ENCODE results near the gene HS3ST5. TPM values are rescaled to one million over a fixed set of nuclear protein-coding genes. Genes with fewer than 3 reads are reported as not detected.

HS3ST5 gene
- total RNA-seq, 1 donor from 2014 or later, result not detected

DNA sequence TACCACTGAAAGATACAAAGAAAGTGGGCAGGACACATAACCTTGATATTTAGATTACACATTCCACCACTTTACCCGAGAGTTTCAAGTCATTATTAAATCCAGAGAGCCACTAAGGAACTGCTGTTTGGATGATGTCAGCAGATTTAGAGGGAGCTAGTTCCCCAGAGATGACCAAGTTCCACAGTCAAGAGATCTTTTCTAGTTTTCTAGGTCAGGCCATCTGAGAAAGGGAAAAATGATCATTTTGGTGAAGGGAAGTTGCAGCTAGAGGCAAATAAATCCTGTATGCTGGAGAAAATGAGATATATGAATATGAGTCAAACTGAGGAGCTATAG, 147.8 kb downstream of the HS3ST5 start:
- DNase-seq (ENCODE audit: low read depth, low spot score), result no peak

DNA sequence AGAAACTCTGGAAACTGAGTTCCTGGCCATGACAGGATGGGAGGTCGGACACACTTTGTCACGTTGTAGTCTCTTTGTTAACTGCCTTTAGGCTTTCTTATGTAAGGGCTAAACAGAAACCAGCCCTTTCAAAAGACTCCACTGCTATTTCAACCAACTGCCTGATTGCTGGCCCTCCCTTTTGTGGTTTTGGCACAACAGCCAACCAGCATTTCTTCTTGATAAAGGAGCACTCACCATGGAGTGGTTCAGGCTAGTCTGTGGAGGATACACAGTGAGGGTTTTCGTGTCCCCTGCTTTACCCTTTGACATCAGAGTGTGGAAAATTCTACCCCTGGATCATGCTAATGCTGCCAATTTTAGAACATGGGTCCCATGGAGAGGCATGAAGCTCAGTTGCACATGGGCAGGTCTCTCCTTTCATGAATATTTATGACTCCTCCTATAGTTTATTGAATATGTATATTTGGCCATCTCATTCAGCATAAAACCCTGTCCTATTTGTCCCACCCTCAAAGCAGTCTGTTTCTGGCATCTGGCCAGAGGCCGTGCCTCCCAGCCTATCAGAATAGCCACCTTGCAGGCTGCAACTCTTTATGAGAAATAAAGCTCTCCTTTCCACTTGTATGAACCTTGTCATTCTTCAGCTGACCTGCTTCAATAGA, 148.3 kb downstream of the HS3ST5 start:
- no peak for DNase-seq (ENCODE audit: low read depth, low spot score)

DNA sequence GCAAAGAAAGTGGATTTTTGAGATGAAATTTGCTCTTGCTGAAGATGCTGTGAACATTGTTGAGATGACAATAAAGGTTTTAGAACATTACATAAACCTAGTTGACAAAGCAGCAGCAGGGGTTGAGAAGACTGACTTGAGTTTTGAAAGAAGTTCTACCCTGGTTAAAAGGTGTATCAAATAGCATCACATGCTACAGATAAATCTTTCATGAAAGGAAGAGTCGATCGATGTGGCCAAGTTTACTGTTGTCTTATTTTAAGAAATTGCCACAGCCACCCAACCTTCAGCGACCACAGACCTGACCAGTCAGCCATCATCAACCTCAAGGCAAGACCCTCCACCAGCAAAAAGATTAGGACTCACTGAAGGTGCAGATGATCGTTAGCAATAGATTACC, 155.3 kb downstream of the HS3ST5 start:
- DNase-seq (ENCODE audit: low read depth, low spot score), result no peak

DNA sequence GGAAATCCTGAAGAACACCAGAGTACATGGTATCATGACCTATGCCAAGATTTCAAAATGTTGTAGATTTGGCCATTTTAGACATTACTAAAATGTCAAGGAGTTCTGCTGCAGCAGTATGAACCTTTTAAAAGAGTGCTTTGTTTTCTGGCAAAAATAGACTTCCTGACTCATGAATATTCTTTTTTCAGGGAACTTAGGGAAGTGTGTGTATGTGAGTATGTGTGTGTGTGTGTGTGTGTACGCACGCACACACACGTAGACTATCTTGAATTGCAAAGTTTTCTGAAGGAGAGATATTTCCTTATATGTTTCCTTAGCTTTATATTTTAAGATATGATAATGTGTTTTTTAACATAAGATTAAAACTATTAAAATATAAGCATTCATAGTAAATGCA, 161.2 kb downstream of the HS3ST5 start:
- DNase-seq (ENCODE audit: low read depth, low spot score), result no peak

DNA sequence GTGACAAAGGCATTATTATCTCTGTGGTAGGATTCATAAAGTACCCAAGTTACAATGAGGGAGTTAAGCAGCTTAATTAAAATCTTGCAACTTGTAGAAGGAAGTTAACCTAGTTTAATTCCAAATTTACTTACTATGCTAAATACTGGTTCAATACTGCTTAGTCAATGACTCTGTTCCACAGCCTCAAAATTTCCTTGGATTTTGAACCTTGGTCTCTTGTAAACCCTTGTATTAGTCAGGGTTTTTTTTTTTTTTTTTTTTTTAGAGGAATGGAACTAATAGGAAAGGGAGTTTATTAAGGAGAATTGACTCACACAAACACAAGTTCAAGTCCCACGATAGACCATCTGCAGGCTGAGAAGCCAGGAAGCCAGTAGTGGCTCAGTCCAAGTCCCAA, 163.4 kb downstream of the HS3ST5 start:
- no peak for DNase-seq (ENCODE audit: low read depth, low spot score)

DNA sequence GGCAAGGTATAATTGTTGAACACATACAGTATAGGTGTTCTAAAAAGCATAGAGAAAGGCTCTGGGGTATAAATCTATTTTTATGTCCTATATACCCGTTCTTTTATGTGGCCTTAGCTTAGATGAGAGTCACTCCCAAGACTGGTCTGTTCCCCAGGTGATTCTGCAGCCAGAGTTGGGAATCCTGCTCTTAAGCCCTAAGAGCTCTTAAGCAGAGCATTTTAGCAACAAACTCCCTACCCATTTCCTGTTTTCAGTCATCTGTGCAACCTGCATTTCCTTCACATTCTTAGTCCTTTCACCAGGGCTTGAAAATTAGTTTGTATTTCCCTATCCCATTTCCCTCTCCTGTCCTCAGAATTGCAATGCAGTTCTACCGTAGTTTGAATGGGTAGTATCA, 166.1 kb downstream of the HS3ST5 start:
- DNase-seq (ENCODE audit: low read depth, low spot score), result no peak

DNA sequence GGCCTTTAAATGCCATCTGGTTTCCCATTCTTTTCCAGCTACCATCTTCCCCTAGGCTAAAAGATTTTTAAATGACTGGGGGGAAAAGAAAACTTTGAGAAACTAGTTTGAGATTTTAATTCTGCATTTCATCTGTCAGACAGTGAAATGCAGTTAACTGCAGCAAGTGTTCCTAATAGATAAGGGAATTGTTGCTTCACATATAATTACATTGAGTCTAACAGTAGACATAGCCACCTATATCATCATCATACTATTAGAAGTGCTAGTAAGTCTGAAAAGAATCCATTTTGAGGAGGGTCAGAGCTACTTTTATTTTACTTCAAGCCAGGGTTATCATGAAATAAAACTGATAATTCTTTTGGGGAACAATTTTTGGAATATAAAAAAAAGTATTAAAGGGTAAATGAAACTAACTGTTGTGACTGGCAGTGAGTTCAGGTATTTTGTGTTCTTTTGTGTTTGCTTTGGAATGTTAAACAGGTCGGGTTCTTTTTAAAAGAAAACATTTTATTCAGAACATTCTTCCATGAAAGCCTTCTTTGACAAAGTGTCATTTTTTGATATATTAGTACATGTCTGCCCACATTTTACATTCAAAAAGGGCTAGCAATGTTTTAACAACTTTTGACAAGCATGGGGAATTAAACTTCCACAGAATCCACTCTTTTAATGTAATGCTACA, 170.1 kb downstream of the HS3ST5 start:
- no peak for DNase-seq (ENCODE audit: low read depth, low spot score)

DNA sequence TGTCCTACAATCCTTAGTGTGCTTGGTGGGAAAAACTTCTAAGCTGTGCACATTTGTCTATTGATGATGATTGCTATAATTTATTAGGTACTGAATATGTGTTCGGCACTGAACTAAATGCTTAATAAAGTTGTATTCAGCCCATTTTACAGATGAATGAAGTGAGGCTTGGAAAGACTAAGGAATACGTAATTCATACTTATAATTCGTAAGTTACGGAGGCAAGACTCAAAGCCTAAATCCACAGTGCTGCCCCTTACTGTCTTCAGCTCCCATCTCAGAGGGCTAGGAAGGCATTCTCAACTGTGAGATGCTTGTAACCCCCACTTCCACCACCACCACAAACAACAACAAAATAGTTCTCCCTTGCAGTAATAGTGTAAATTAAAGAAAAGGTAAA, 171.3 kb downstream of the HS3ST5 start:
- no peak for DNase-seq (ENCODE audit: low read depth, low spot score)

DNA sequence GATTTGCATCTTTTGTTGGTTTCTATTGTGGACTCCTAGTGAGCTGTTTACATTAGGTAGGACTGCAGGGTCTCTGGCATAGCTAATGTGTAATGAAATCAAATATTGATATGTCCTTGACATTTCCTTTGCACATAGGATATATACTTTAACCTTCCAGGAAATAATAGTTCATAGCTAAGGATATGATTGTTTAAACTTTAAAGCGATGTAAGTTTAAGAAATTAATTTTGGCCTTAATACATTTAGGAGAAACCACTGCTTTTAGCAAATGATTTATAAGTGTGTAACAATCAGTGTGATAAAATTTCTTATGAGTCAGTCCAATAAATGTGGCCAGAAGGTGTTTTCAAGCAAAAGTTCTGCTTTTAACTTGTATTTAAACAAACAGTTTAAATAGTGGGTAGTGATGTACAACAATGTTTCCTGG, 171.8 kb downstream of the HS3ST5 start:
- DNase-seq (ENCODE audit: low read depth, low spot score), result no peak

DNA sequence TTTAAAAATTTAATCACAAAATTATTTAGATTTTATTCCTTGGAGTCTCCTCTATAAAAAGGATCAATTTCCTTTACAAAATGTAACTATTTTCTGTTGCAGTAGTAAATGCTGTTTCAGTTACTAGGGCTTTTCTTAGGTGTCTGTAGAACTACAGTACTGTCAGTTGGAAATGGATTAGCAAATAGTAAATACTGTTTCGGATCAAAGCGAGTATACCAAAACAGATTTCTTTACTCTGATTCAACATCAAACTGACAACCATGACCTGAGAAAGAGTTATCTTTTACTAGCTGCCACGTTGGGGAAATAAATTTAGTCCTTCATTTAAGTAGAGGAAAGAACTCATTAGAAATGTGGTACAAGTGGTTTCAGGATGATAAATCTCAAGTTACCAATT, 172.5 kb downstream of the HS3ST5 start:
- DNase-seq (ENCODE audit: low read depth, low spot score), result no peak

DNA sequence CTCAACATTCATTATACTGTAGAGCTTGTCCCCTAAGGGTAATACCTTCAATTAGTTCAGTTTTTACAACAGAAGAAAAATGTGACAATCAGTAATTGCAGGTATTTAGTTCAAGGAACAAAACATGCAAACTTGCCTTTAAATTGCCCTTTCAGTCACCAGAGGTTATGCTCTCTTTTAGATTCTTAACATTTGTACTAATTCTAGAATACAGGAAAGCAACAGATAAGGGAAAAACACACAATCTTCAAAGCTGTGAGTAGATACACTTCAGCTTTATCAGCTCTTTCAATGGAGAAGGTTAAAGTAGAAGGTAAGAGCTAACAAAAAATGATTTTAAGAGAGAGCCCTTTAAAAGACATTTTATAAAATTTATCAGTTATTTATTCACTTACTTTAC, 173.1 kb downstream of the HS3ST5 start:
- no peak for DNase-seq (ENCODE audit: low read depth, low spot score)

DNA sequence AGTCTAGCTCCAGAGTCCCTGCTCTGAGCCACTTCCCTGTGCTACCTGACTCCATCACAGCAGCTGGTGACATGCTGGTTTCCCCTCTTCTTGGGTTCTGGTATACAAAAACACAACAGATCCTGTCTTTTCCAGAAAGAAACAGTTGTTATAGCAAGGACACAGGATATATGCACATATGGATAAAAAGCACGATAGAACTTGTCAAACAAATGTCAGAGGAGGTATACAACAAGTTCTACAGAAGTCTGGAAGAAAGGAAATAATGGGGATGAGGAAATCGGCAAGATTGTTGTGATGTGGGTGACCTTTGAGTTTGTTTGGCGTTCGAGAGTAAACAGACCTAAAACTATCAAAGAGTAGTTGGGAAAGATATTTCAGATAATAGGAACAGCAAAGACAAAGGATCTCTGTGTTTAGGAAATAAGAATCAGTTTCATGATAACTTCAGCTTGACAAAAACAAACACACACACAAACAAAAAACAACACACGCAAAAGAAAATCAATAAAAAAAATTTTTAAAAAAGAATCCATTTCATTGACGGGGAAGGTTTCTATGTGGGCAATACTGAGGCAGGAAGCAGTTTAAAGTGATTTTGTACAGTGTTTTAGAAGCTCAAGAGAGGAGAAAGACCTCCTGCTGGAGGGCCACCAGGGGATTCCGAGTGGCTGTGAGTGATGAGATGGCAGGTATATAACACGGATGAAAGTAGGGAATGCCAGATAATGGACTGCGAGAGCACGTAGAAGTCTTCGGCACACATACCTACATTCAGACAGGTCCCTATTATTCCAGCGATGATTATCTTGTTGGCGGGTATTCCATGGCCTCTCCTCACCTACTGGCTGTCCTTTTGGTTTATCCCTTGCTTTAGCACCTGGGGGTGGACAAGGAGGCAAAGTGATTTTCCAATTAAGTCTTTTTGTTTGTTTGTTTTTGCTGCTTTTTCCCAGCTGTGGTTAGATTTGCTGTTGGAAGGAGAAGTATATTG, 174.9 kb downstream of the HS3ST5 start:
- DNase-seq (ENCODE audit: low read depth, low spot score), result no peak

DNA sequence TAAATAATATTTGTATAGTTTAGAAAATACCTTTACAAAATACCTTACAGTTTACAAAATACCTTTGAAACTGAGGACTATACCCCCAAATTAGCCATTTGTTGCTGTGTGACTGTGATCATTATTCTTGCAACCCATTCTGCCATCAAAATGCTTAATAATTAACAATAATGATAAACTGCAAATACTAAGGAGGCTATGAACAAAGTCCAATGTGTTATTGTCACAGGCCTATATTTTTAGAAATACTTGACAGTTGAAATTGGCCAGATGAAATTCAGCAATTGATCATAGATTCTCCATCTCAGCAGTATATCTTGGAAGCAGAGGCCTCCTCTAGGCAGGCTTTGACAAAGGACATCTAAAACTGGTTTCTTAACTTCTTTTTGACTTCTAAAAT, 178.6 kb downstream of the HS3ST5 start:
- no peak for DNase-seq (ENCODE audit: low read depth, low spot score)

DNA sequence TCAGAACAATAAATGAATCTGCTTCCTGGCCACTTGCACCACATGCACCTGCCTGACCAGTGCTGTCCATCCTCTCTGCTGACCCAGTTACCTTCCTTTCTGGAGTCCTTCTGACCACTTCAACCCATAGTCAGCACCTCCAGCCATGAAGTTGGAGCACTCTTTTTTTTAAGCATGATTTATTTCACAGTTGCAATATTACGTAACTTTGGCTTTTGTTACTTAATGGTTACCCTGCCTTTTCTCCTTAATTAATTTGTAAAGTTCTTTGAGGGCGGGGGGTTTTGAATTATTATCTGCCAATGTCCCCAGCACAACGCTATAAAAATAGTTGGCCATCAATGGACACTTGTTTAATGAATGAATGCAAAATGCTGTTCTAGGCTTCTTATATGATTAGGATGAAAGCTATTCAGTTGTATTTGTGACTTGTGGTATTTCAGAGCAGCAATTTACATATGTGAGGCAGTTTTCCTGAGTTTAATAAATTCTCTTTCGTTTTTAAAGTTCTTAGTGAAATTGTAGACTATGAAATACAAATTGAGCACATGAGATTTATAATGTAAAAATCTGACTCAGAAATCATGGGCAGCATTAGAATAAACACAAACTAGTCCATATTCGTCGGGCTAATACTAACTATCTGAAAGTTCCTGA, 180.0 kb downstream of the HS3ST5 start:
- DNase-seq (ENCODE audit: low read depth, low spot score), result no peak

DNA sequence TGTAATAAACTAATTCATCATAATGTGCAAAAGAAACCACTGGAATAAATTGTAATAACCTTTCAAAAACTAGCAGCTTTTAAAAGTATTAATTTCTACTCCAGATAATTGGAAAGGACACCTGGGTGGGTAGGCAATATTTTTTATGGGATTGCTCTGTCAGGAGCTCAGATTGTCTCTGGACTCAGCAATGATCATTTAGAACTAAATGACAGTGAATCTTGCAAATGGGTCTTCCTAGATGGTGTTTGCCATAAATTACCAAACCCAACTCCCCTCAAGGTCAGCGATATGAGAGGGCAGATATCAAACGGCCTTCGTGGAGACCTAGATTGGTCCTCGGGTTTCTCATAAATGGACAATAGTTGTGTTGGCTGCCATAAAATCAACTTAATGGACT, 181.9 kb downstream of the HS3ST5 start:
- no peak for DNase-seq (ENCODE audit: low read depth, low spot score)

DNA sequence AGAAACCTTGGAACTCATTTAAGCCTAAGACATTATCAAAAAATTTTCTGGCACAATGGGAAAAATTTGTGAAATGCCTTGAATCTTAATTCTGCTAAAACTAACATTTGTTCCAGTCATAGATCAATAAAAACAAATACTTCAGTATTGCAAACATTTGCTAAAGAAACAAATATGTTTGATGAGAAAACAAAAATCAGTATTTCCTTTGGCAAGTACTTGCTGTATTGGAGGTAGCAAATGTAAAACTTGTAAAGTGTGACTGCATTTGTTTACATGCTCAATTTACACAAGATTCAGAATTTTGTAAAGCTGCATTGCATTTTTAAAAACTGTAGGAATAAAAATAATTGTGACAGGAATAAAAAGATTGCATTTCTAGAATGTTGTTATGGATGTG, 183.1 kb downstream of the HS3ST5 start:
- no peak for DNase-seq (ENCODE audit: low read depth, low spot score)

DNA sequence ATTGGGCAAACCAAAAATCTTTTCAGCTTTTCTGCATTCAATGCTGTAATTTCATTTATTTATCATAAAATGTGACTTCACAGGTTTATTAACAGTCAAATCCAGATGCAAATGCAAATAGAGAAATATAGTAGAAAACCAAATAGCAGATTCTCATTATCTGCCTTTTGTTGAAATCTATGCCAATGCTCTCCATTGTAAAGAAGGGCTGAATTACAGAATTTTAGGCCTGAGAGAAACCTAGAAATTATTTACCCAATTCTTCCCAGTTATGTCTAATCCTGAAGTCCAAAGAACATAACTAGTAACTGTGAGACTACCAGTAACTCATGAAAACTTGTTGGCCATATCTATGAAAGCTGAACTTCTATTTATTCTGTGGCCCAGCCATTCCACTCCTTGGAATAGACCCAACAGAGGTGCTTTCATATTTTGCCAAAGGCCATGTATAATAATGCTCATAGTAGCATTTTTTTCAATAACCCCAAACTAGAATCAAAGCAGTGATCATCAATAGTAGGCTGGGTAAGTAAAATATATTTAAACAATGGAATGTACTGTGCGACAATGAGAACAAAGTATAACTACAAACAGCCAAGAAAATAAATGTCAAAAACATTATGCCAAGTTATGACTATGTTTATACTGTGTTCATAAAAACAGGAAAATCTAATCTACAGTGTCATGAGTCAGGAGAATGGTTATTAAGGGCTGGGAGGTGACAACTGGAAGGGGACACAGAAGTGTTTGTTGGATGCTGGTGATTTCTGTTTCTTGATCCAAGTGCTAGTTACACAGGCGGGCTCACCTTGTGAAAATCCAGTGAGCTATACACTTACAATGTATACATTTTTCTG, 183.8 kb downstream of the HS3ST5 start:
- no peak for DNase-seq (ENCODE audit: low read depth, low spot score)

DNA sequence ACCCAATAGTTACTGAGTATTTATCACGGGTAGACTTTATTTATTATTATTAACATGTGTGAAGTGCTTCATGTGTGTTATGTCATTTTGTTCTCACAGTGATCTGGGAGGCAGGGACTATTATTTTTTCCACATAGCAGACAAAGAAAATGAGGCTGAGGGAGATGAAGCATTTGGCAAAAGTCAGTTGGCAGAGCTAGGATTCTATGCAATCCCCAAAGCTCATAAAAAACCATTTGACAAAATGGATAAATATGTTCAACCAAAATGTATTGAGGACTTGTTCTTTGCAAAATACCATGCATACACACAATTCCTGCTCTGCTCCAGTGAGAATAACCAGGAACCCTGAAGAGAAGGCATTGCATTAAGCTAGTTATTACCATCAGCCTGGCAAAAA, 184.4 kb downstream of the HS3ST5 start:
- no peak for DNase-seq (ENCODE audit: low read depth, low spot score)

DNA sequence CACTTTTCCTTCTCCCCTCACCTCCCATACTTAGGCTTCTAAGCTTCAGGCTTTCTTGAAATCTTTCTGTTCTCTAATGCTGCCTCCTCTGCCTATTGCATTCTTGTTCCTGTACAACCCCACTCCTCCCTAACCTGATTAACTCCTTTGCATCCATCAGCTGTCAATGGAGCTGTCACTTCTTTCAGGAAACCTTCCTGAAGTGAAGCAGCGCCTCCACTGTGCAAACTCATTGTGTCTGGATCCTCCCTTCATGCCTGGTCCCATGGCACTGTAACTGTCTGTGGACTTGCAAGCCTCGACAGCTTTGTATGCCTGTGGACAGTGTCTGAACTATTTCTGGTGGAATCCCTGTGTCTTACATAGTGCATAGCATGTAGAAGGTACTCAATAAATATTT, 185.0 kb downstream of the HS3ST5 start:
- no peak for DNase-seq (ENCODE audit: low read depth, low spot score)

DNA sequence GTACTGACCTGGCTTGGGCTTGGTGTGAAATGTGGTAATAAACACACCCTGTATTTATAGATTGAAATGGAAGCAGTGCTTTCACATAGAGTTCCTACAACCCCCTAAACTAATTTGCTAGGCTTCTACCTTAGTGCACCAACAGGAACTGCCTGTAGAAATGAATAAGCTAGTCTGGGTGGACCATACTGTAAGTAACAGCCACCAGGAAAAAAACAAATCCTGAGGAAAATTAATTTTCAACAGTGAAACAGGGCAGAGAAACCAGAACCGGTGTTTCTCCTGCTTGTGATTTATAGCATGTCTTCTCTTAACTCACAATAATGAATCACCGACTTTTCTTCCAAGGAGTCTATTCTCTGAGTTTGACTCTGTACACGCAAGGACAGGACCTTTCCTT, 187.1 kb downstream of the HS3ST5 start:
- no peak for DNase-seq (ENCODE audit: low read depth, low spot score)

DNA sequence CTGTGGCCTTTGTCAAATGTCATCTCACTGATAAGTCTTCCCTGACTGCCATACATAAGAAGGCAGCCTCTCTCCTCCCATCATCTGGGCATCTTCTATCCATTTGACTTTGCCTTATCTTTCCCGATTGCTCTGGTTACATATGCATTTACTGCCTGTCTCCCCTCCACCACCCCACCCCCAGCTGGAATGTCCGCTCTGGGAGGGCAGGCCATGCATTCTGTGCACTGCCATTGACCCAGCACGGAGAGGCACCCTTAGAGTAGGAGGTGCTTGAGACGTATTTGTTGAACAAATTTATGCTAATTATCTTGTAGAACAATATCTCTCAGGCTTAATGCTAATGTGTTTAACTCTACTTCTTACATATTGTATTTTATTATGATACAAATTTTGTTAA, 188.0 kb downstream of the HS3ST5 start:
- DNase-seq (ENCODE audit: low read depth, low spot score), result no peak

Data from pulmonary artery endothelial cell (primary cell).